ENCODE measurements around the gene CCDC40.

CCDC40 gene

DNA sequence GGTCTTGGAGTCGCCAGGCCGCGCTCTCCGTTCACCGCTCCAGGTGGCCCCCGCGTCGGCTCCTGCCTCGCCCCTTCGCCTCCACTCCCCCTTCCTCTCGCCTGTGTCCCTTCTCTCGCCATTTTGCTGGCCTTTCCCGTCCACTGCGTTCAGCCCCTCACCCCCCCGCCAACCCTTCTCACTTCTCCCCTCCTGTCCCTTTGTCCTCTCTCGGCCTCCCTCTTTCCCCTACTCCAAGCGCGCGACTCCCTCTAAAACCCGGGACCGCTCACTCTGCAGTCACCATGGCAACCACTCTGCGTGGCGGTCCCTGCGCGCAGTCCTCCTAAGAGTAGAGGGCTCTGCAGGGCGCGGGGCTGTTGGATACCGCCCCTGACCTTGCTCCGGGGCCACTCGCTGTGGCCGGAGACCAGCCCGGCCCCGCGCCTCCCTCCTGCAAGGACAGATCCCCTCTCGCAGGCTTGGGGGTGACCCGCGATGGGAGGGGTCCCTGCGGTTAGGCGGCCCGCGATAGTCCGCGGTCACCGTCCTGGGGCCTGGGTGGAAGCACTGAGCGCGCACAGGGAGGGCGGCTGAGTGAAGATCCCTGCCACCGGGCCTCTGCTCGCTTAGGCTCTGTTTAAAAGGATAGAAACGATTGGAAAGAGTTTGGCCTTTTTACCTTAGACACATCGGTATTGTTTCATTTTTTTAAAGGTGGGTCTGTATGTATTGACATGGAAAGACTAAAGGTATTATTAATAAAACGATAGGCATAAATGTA, 454 bp downstream of the CCDC40 start:
- TF ChIP-seq, protein P1, sequence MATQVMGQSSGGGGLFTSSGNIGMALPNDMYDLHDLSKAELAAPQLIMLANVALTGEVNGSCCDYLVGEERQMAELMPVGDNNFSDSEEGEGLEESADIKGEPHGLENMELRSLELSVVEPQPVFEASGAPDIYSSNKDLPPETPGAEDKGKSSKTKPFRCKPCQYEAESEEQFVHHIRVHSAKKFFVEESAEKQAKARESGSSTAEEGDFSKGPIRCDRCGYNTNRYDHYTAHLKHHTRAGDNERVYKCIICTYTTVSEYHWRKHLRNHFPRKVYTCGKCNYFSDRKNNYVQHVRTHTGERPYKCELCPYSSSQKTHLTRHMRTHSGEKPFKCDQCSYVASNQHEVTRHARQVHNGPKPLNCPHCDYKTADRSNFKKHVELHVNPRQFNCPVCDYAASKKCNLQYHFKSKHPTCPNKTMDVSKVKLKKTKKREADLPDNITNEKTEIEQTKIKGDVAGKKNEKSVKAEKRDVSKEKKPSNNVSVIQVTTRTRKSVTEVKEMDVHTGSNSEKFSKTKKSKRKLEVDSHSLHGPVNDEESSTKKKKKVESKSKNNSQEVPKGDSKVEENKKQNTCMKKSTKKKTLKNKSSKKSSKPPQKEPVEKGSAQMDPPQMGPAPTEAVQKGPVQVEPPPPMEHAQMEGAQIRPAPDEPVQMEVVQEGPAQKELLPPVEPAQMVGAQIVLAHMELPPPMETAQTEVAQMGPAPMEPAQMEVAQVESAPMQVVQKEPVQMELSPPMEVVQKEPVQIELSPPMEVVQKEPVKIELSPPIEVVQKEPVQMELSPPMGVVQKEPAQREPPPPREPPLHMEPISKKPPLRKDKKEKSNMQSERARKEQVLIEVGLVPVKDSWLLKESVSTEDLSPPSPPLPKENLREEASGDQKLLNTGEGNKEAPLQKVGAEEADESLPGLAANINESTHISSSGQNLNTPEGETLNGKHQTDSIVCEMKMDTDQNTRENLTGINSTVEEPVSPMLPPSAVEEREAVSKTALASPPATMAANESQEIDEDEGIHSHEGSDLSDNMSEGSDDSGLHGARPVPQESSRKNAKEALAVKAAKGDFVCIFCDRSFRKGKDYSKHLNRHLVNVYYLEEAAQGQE (IDR thresholded peaks at IDR 0.05; ENCODE audit: low read depth) = no peak
- TF ChIP-seq TEAD4 (IDR thresholded peaks at IDR 0.05) = no peak
- no peak for TF ChIP-seq TCF12 (IDR thresholded peaks at IDR 0.05; ENCODE audit: low read depth)
- TF ChIP-seq TAF1 (IDR thresholded peaks at IDR 0.05; ENCODE audit: low read depth) = peak; percentile 11; the same call in 1 of the 2 replicates
- no peak for TF ChIP-seq CEBPB (IDR thresholded peaks at IDR 0.05)
- TF ChIP-seq, protein P2, sequence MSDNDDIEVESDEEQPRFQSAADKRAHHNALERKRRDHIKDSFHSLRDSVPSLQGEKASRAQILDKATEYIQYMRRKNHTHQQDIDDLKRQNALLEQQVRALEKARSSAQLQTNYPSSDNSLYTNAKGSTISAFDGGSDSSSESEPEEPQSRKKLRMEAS (IDR thresholded peaks at IDR 0.05) = peak; percentile 41; the same call in 1 of the 2 replicates
- TF ChIP-seq NFIC (IDR thresholded peaks at IDR 0.05) = no peak
- TF ChIP-seq FOXM1 (IDR thresholded peaks at IDR 0.05; ENCODE audit: borderline replicate concordance, low read depth) = no peak
- TF ChIP-seq, protein P3, sequence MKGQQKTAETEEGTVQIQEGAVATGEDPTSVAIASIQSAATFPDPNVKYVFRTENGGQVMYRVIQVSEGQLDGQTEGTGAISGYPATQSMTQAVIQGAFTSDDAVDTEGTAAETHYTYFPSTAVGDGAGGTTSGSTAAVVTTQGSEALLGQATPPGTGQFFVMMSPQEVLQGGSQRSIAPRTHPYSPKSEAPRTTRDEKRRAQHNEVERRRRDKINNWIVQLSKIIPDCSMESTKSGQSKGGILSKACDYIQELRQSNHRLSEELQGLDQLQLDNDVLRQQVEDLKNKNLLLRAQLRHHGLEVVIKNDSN (IDR thresholded peaks at IDR 0.05) = no peak
- TF ChIP-seq EGR1 (IDR thresholded peaks at IDR 0.05) = no peak; the same call in 1 of the 2 replicates
- no peak for TF ChIP-seq RAD21 (IDR thresholded peaks at IDR 0.05; ENCODE audit: low read depth)
- TF ChIP-seq YY1 (IDR thresholded peaks at IDR 0.05; ENCODE audit: low read depth) = peak; percentile 2; the same call in 1 of the 2 replicates
- 0 out of 2 replicates have a peak, but pooled peaks have one; percentile 6 for TF ChIP-seq ZBTB7A (IDR thresholded peaks at IDR 0.05; ENCODE audit: low read depth)
- TF ChIP-seq CREB1 (IDR thresholded peaks at IDR 0.05; ENCODE audit: low read depth) = no peak
- no peak for TF ChIP-seq EP300 (IDR thresholded peaks at IDR 0.05; ENCODE audit: borderline replicate concordance)

DNA sequence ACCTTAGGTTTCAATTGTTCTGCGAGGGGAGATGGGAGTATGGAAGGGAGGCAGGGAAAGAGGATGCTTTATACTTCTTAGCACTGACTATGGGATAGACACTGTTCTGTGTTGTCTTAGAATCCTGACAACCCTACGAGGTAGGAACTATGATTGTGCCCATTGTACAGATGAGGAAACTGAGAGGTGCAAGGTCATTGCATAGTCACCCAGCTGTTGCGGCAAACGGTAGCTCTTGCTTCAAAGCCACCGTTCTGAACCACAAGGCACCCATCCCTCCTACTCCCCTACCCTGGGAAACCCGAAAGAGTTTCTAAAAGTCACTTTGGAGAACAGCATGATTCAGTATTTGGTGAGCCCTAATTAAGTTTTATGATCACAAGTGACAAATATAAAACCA, 7.5 kb downstream of the CCDC40 start:
- TF ChIP-seq EGR1 (IDR thresholded peaks at IDR 0.05) = no peak
- TF ChIP-seq ZBTB7A (IDR thresholded peaks at IDR 0.05; ENCODE audit: low read depth) = no peak
- TF ChIP-seq TEAD4 (IDR thresholded peaks at IDR 0.05) = no peak
- TF ChIP-seq CREB1 (IDR thresholded peaks at IDR 0.05; ENCODE audit: low read depth) = no peak
- TF ChIP-seq, protein P1 (IDR thresholded peaks at IDR 0.05; ENCODE audit: low read depth) = no peak
- no peak for TF ChIP-seq RAD21 (IDR thresholded peaks at IDR 0.05; ENCODE audit: low read depth)
- no peak for TF ChIP-seq CEBPB (IDR thresholded peaks at IDR 0.05)

DNA sequence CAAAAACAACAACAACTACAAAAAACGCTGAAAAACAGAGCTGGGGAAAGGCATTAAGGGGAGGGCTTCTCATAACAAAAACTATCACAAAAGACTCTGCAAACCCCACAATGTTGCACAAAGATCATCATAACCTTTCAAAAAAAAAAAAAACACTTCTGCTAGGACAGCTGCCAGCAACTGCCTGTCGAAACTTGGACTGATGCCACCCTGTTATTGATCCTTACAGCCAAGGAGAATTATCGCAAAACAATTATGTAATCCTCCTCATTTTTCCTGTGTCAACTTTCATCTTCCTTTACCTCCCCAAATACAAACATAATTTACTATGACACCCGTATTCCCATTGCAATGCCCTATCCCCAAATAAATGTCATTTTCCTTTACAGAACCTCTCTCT, 9.3 kb downstream of the CCDC40 start:
- TF ChIP-seq NFIC (IDR thresholded peaks at IDR 0.05) = no peak
- no peak for TF ChIP-seq RAD21 (IDR thresholded peaks at IDR 0.05; ENCODE audit: low read depth)
- no peak for TF ChIP-seq TAF1 (IDR thresholded peaks at IDR 0.05; ENCODE audit: low read depth)
- no peak for TF ChIP-seq TCF12 (IDR thresholded peaks at IDR 0.05; ENCODE audit: low read depth)
- no peak for TF ChIP-seq CREB1 (IDR thresholded peaks at IDR 0.05; ENCODE audit: low read depth)

DNA sequence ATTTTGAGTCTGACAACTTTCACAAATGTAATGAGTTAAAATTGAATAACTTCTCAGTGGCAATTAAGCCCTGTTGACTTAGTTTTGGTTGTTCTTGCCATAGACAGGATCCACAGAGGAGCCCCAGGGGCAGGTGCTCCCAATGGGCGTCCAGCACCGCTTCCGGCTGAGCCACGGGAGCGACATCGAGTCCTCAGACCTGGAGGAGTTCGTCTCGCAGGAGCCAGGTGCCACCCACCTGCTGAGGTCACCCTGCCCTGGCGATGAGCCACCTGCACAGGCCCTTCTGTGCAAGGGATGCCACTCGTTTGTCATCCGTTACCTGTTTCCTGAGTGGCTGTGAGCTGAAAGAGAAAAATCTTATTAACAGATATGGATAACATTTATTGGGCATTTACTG, 10.7 kb downstream of the CCDC40 start:
- TF ChIP-seq TCF12 (IDR thresholded peaks at IDR 0.05; ENCODE audit: low read depth) (no peak), NFIC (IDR thresholded peaks at IDR 0.05) (no peak)

DNA sequence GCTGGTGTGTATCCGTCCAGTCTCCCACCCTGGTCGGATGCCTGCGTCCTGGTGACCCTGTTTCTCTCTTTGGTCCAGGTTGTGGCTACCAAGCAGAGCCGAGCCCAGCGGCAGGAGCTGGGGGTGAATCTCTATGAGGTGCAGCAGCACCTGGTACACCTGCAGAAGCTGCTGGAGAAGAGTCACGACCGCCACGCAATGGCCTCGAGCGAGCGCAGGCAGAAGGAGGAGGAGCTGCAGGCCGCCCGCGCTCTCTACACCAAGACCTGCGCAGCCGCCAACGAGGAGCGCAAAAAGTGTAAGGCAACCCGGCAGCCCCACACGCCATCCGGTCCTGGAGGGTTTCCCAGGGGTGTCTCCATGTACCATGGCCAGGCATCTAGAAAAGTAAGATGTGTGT, 13.5 kb downstream of the CCDC40 start:
- TF ChIP-seq NFIC (IDR thresholded peaks at IDR 0.05) (no peak), TEAD4 (IDR thresholded peaks at IDR 0.05) (no peak), YY1 (IDR thresholded peaks at IDR 0.05; ENCODE audit: low read depth) (no peak), EGR1 (IDR thresholded peaks at IDR 0.05) (no peak)
- TF ChIP-seq, protein P1 (IDR thresholded peaks at IDR 0.05; ENCODE audit: low read depth) = no peak

DNA sequence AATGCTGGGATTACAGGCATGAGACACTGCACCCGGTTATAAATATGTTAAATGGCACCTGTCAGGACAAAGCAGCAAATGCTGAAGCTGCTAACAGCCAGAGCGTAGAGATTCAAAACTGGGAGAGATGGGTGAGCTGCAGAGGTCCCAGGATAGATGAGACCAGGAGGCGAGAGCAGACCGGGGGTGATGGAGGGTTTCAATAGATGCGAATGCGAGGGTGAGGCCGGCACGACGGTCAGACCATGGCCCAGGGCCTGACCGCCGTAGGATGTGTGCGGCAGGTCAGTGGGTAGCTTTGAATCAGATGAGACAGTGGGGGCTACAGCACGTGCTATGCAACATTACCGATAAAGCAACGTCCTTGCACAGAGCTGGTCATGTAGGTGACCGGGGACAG, 14.3 kb downstream of the CCDC40 start:
- TF ChIP-seq NFIC (IDR thresholded peaks at IDR 0.05) (no peak), EGR1 (IDR thresholded peaks at IDR 0.05) (no peak), ZBTB7A (IDR thresholded peaks at IDR 0.05; ENCODE audit: low read depth) (no peak), TCF12 (IDR thresholded peaks at IDR 0.05; ENCODE audit: low read depth) (no peak), TEAD4 (IDR thresholded peaks at IDR 0.05) (no peak), FOXM1 (IDR thresholded peaks at IDR 0.05; ENCODE audit: borderline replicate concordance, low read depth) (no peak), CEBPB (IDR thresholded peaks at IDR 0.05) (no peak)
- TF ChIP-seq, protein P3 (IDR thresholded peaks at IDR 0.05) = no peak

All from Ishikawa (cell line).